Hindlimb muscle (tissue), 1 donor: ENCODE data around the gene SPC24. TPM values are rescaled to one million over a fixed set of nuclear protein-coding genes. Genes with fewer than 3 reads are reported as not detected.

ENCODE experiments used
- polyA plus RNA-seq: library from polyadenylated mRNA; unstranded; fragments of 120-200 nt; gene quantifications from one replicate; pipeline ENCODE4 v1.2.1, GENCODE V29; 2013; ENCODE audit not compliant: insufficient read length

SPC24 gene
- polyA plus RNA-seq, 1 donor: 10.2 TPM

Other genes starting within 250 kb of the SPC24 start
- gene YIPF2, start 227.1 kb downstream of the SPC24 start, polyA plus RNA-seq: 28.6 TPM
- 19.0 TPM for gene TIMM29, start 227.0 kb downstream of the SPC24 start, polyA plus RNA-seq
- gene SMARCA4, start 194.8 kb downstream of the SPC24 start, polyA plus RNA-seq: 107 TPM
- gene LDLR, start 66.3 kb downstream of the SPC24 start, polyA plus RNA-seq: 20.4 TPM
- 116 TPM for gene KANK2, start 41.8 kb upstream of the SPC24 start, polyA plus RNA-seq
- 2.9 TPM for gene ANGPTL8, start 83.8 kb upstream of the SPC24 start, polyA plus RNA-seq
- 45.9 TPM for gene DOCK6, start 106.7 kb upstream of the SPC24 start, polyA plus RNA-seq
- not detected for gene TSPAN16, start 140.4 kb upstream of the SPC24 start, polyA plus RNA-seq
- gene RAB3D, start 183.9 kb upstream of the SPC24 start, polyA plus RNA-seq: 6.3 TPM
- 48.5 TPM for gene TMEM205, start 190.5 kb upstream of the SPC24 start, polyA plus RNA-seq
- 10.9 TPM for gene CCDC159, start 190.7 kb upstream of the SPC24 start, polyA plus RNA-seq
- gene PLPPR2, start 199.7 kb upstream of the SPC24 start, polyA plus RNA-seq: 12.7 TPM
- 1.3 TPM for gene SWSAP1, start 218.9 kb upstream of the SPC24 start, polyA plus RNA-seq
- gene EPOR, start 228.5 kb upstream of the SPC24 start, polyA plus RNA-seq: 4.4 TPM